Cardiac muscle cell (in vitro differentiated cells and primary cell): ENCODE data around the gene MYPOP. TPM values are rescaled to one million over a fixed set of nuclear protein-coding genes. Genes with fewer than 3 reads are reported as not detected.

ENCODE experiments used
- DNase-seq, 2 donors: peaks; one replicate each; pipeline versions ENCODE4 v3.0.0 to v3.0.0-alpha.2; 2010 to 2017; ENCODE audit warnings: low read depth in 1 of 2, low spot score in 1 of 2
- H3K27ac ChIP-seq: fragments of 200-600 bp; sonication (generic); 2 replicates; pipeline ENCODE4 v1.5.1; 2016
- H3K27me3 ChIP-seq: fragments of 200-600 bp; sonication (generic); 2 replicates; pipeline ENCODE4 v1.6.0; 2016; ENCODE audit warnings: control low read depth
- H3K36me3 ChIP-seq: fragments of 200-600 bp; sonication (generic); 2 replicates; pipeline ENCODE4 v1.5.1; 2016; ENCODE audit warnings: control low read depth
- H3K4me1 ChIP-seq: fragments of 200-600 bp; sonication (generic); 2 replicates; pipeline ENCODE4 v1.8.1; 2017; ENCODE audit warnings: low read depth, mild to moderate bottlenecking, mixed run types
- H3K4me3 ChIP-seq: fragments of 200-600 bp; sonication (generic); 2 replicates; pipeline ENCODE4 v1.5.1; 2016; ENCODE audit warnings: mild to moderate bottlenecking
- H3K9me3 ChIP-seq: fragments of 200-600 bp; sonication (generic); 2 replicates; pipeline ENCODE4 v1.5.1; 2017; ENCODE audit warnings: low read depth, mild to moderate bottlenecking, control low read depth
- polyA plus RNA-seq: library from polyadenylated mRNA; unstranded; fragments of >200 nt; fragmentation: Nextera tagmentation; extraction: Ambion mirVana; gene quantifications from 2 replicates; pipeline ENCODE4 v1.2.1, GENCODE V29; 2016
- total RNA-seq: library from RNA; depleted of rRNA; stranded (reverse); fragments of >200 nt; gene quantifications from 2 replicates; pipeline ENCODE4 v1.2.3, GENCODE V29; 2016
- TF ChIP-seq, protein P1 (sequence below): IDR thresholded peaks from 2 replicates; pipeline ENCODE4 v1.5.1; 2012; ENCODE audit warnings: low read depth, mild to moderate bottlenecking, low read length

Gene MYPOP
- total and polyA plus RNA-seq, 2 experiments from 2014 or later: 2.0 to 7.3 TPM

DNA sequence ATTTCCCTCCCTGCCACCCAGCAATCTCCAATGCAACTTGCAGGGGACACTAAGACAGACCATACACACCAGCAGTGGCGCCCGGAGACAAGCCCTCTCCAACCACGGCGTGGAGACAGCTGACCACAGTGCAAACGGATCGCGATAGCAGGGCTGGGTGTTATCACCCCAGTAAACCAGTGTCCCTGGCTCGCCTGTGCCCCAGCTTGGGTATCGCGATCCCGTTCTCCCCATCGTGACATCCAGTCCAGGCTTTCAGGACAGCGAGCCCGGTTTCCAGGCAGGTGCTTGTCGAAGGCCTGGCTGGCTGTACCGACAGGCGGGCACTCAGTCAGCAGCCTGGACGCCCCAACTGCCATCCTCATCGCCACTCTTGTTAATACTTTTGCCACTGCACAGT lies 32.9 kb upstream of the MYPOP start:
- no peaks in the 10 kb centered on the region for H3K9me3 ChIP-seq
- no peaks in the 10 kb centered on the region for H3K36me3 ChIP-seq
- no peaks in the 10 kb centered on the region for H3K4me1 ChIP-seq
- H3K27me3 ChIP-seq: peaks cover 20% of the 10 kb centered on the region
- DNase-seq: no peak
- H3K27ac ChIP-seq: no peak overlapping the region
- TF ChIP-seq, protein P1, sequence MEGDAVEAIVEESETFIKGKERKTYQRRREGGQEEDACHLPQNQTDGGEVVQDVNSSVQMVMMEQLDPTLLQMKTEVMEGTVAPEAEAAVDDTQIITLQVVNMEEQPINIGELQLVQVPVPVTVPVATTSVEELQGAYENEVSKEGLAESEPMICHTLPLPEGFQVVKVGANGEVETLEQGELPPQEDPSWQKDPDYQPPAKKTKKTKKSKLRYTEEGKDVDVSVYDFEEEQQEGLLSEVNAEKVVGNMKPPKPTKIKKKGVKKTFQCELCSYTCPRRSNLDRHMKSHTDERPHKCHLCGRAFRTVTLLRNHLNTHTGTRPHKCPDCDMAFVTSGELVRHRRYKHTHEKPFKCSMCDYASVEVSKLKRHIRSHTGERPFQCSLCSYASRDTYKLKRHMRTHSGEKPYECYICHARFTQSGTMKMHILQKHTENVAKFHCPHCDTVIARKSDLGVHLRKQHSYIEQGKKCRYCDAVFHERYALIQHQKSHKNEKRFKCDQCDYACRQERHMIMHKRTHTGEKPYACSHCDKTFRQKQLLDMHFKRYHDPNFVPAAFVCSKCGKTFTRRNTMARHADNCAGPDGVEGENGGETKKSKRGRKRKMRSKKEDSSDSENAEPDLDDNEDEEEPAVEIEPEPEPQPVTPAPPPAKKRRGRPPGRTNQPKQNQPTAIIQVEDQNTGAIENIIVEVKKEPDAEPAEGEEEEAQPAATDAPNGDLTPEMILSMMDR: no peak
- no peak overlapping the region for H3K4me3 ChIP-seq

DNA sequence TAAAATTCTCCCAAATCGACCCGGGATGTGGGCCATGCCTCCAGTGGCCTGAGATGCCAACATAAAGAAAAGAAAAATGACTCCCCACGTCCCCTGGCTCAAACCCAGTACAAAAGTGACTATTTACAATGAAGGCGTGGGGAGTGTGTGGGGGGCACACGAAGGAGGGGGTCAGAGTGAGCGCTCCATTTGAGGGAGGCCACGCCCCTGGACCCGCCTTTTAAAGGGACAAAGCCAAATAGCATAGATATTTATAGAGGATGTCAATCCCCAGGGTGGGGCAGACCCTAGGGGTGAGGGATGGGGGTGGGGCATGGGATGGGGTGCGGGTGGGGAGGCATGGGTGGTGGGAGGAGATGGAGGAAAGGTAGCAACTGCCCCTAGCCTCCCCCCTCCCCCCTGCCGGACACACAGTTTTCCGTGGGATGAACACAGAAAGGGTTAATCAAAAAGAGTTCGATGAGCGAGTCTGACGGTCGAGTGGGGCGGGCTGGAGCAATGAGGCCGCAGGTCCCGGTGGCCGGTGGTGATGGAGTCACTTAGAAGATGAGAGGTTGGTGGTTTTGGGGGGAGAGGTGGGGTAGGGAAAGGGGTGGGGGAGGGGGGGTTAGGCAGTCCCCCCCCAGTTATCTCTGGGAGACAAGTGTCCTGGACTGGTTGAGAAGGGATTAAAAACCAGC lies 32.3 kb upstream of the MYPOP start:
- Histone ChIP-seq H3K27me3 (peaks cover 20% of the 10 kb centered on the region), H3K9me3 (no peaks in the 10 kb centered on the region), H3K27ac (no peak overlapping the region), H3K4me1 (no peaks in the 10 kb centered on the region), H3K36me3 (no peaks in the 10 kb centered on the region), H3K4me3 (no peak overlapping the region)
- TF ChIP-seq, protein P1: no peak
- no peak for DNase-seq

DNA sequence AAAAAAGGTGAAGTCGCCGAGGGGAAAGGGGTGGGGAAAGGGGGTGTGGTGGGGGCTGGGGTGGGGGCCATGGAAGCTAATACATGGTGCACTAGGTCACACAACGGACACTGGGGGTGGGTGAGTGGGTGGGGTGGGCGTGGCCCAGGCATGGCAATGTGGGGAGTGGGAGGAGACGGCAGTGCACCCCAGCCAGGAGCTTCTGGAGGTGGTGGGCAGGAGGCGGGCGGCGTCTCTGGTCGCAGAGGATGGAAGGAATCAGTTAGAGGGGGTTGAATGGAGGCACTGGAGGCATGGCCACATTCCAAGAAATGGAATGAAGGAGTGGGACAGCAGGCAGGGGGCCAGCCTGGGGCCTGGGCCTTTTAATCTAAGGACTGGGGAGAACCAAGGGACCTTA lies 31.3 kb upstream of the MYPOP start:
- Histone ChIP-seq H3K4me1 (no peaks in the 10 kb centered on the region), H3K27ac (no peak overlapping the region), H3K27me3 (peaks cover 20% of the 10 kb centered on the region), H3K36me3 (no peaks in the 10 kb centered on the region), H3K9me3 (no peaks in the 10 kb centered on the region), H3K4me3 (no peak overlapping the region)
- no peak for DNase-seq
- TF ChIP-seq, protein P1: no peak

DNA sequence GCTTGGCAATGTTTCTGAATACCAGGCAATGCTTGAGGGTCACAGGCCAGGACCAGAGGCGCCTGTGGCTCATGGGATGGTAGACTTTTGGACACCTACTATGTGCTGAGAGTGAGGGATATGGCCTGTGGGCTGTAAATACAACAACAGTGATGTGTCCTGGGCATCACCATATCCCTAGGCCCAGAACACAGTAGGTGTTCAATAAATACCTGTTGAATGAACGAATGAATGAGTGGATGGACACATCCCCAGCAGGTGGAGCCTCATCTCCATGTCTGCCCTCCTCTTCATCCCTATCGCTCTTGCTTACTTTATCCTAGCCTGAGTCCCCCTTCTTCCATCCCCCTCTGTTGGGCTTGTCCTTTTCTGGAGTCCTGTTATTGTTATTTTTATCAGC lies 28.6 kb upstream of the MYPOP start:
- TF ChIP-seq, protein P1: no peak
- Histone ChIP-seq H3K36me3 (no peaks in the 10 kb centered on the region), H3K27me3 (peaks cover 18% of the 10 kb centered on the region), H3K27ac (no peak overlapping the region), H3K9me3 (no peaks in the 10 kb centered on the region), H3K4me1 (no peaks in the 10 kb centered on the region), H3K4me3 (no peak overlapping the region)
- DNase-seq: no peak

GRCh38 chr19:45929247-45929646 lies 26.8 kb upstream of the MYPOP start:
- DNase-seq: no peak
- TF ChIP-seq, protein P1: no peak
- H3K27me3 ChIP-seq: peaks cover 5% of the 10 kb centered on the region
- no peaks in the 10 kb centered on the region for H3K36me3 ChIP-seq
- H3K9me3 ChIP-seq: no peaks in the 10 kb centered on the region
- no peaks in the 10 kb centered on the region for H3K4me1 ChIP-seq
- H3K27ac ChIP-seq: no peak overlapping the region
- no peak overlapping the region for H3K4me3 ChIP-seq
